HG03575 (cell line): ENCODE results near the gene UNK.

Source experiments
- ATAC-seq: cut with Tn5 transposase; IDR thresholded peaks from one replicate; pipeline ENCODE4 v1.9.1; 2021; ENCODE audit not compliant: unreplicated experiment, insufficient number of reproducible peaks, low FRiP score; ENCODE audit errors: extremely low read depth

UNK gene

GRCh38 chr17:75814900-75815373 lies 30.3 kb downstream of the UNK start:
- ATAC-seq = no peak

GRCh38 chr17:75815399-75815798 lies 30.8 kb downstream of the UNK start:
- ATAC-seq = no peak

- no peak for ATAC-seq
Observed at GRCh38 chr17:75816693-75817092, 32.1 kb downstream of the UNK start.

GRCh38 chr17:75817571-75817970 lies 33.0 kb downstream of the UNK start:
- ATAC-seq = no peak

GRCh38 chr17:75818326-75818885 lies 33.8 kb downstream of the UNK start:
- ATAC-seq = no peak

GRCh38 chr17:75819116-75819515 lies 34.5 kb downstream of the UNK start:
- ATAC-seq = no peak

GRCh38 chr17:75819678-75820077 lies 35.1 kb downstream of the UNK start:
- no peak for ATAC-seq

GRCh38 chr17:75820094-75821080 lies 35.8 kb downstream of the UNK start:
- no peak for ATAC-seq

GRCh38 chr17:75821552-75821951 lies 36.9 kb downstream of the UNK start:
- ATAC-seq = no peak

- no peak for ATAC-seq
Observed at GRCh38 chr17:75822119-75822799, 37.7 kb downstream of the UNK start.

- no peak for ATAC-seq
Observed at GRCh38 chr17:75822800-75823166, 38.2 kb downstream of the UNK start.

- ATAC-seq = no peak
Observed at GRCh38 chr17:75823257-75824041, 38.8 kb downstream of the UNK start.

GRCh38 chr17:75824050-75824552 lies 39.5 kb downstream of the UNK start:
- ATAC-seq = no peak

GRCh38 chr17:75824666-75825065 lies 40.1 kb downstream of the UNK start:
- ATAC-seq = no peak

GRCh38 chr17:75825149-75825552 lies 40.5 kb downstream of the UNK start:
- no peak for ATAC-seq

- no peak for ATAC-seq
Observed at GRCh38 chr17:75825748-75826370, 41.3 kb downstream of the UNK start.

- ATAC-seq = no peak
Observed at GRCh38 chr17:75826561-75827307, 42.1 kb downstream of the UNK start.
